Measurements from ENCODE around the gene MVB12A. TPM values are rescaled to one million over a fixed set of nuclear protein-coding genes. Genes with fewer than 3 reads are reported as not detected.

MVB12A gene
- polyA plus RNA-seq, 3 donors = 43.2 to 47.8 (median 43.7) TPM

GRCh38 chr19:17418710-17419109, 1.1 kb upstream of the MVB12A start:
- Mint-ChIP-seq H3K4me3 (no peak overlapping the region), H3K36me3 (peaks cover 35 to 51% of the 10 kb centered on the region in 2 donors), H3K27ac (peak overlapping the region in 3 of 7 donors; percentile 41 to 96 (median 94)), H3K27me3 (ENCODE audit: low read depth in 3 of 3) (peaks cover 0 to 2% (median 0%) of the 10 kb centered on the region in 3 donors), H3K4me1 (peaks cover 20% of the 10 kb centered on the region), H3K9me3 (no peaks in the 10 kb centered on the region)
- peak overlapping the region; percentile 99 for H2AFZ ChIP-seq (ENCODE audit: insufficient read depth, low read depth, low read length, poor library complexity, severe bottlenecking)
- H3K9ac ChIP-seq (ENCODE audit: insufficient read depth, low read length, poor library complexity, severe bottlenecking) = no peak overlapping the region
- peak overlapping the region in 1 of 3 experiments; percentile 83 for H3K4me3 ChIP-seq (replicated peaks in 1 of 3; ENCODE audit: low read depth in 2 of 3, low read length in 3 of 3)
- no peaks in the 10 kb centered on the region for H3K9me3 ChIP-seq (replicated peaks in 1 of 2; ENCODE audit: control insufficient read depth in 1 of 2, insufficient read depth in 1 of 2, low read length in 2 of 2)
- intact Hi-C loops (cut with micrococcal nuclease) = loop anchor here in 1 of 2 donors (2.0 to 5.0 kb wide), 2 partner anchors 14 to 1499 kb away; partner anchors contain the start of genes BST2, COPE and DDX49
- TF ChIP-seq CTCF (IDR thresholded peaks at IDR 0.05) = no peak
- WGBS (ENCODE audit: insufficient coverage) = no CpG with 5 or more reads among the region's 3 CpGs
- no peaks in the 10 kb centered on the region for H3K79me2 ChIP-seq (ENCODE audit: insufficient read depth, low read length)
- H3K36me3 ChIP-seq (replicated peaks in 1 of 2; ENCODE audit: control insufficient read depth in 1 of 2, insufficient read depth in 2 of 2, low read length in 2 of 2) = peaks cover 17 to 40% of the 10 kb centered on the region in 2 donors
- peak overlapping the region; percentile 94 for H3K4me2 ChIP-seq (replicated peaks; ENCODE audit: extremely low read depth, low read length, poor library complexity, severe bottlenecking)
- H3K27ac ChIP-seq (ENCODE audit: low read depth in 1 of 2, low read length in 2 of 2) = no peak overlapping the region
- H3K27me3 ChIP-seq (ENCODE audit: control insufficient read depth in 2 of 2, insufficient read depth in 2 of 2, low read length in 2 of 2) = no peaks in the 10 kb centered on the region
- H4K20me1 ChIP-seq (ENCODE audit: insufficient read depth, low read length) = no peaks in the 10 kb centered on the region
- peaks cover 15 to 21% of the 10 kb centered on the region in 2 donors for H3K4me1 ChIP-seq (ENCODE audit: control insufficient read depth in 1 of 2, insufficient read depth in 2 of 2, low read length in 2 of 2)
- DNase-seq = no peak

- Histone ChIP-seq H3K4me3 (replicated peaks in 1 of 3; ENCODE audit: low read depth in 2 of 3, low read length in 3 of 3) (peak overlapping the region; percentile 54 to 83 (median 65)), H4K20me1 (ENCODE audit: insufficient read depth, low read length) (no peaks in the 10 kb centered on the region), H3K4me2 (replicated peaks; ENCODE audit: extremely low read depth, low read length, poor library complexity, severe bottlenecking) (peak overlapping the region; percentile 94), H3K27ac (ENCODE audit: low read depth in 1 of 2, low read length in 2 of 2) (peak overlapping the region; percentile 59 to 83), H2AFZ (ENCODE audit: insufficient read depth, low read depth, low read length, poor library complexity, severe bottlenecking) (peak overlapping the region; percentile 99), H3K79me2 (ENCODE audit: insufficient read depth, low read length) (no peaks in the 10 kb centered on the region), H3K9me3 (replicated peaks in 1 of 2; ENCODE audit: control insufficient read depth in 1 of 2, insufficient read depth in 1 of 2, low read length in 2 of 2) (no peaks in the 10 kb centered on the region), H3K4me1 (ENCODE audit: control insufficient read depth in 1 of 2, insufficient read depth in 2 of 2, low read length in 2 of 2) (peaks cover 15 to 21% of the 10 kb centered on the region in 2 donors), H3K9ac (ENCODE audit: insufficient read depth, low read length, poor library complexity, severe bottlenecking) (peak overlapping the region; percentile 79), H3K36me3 (replicated peaks in 1 of 2; ENCODE audit: control insufficient read depth in 1 of 2, insufficient read depth in 2 of 2, low read length in 2 of 2) (peaks cover 16 to 40% of the 10 kb centered on the region in 2 donors), H3K27me3 (ENCODE audit: control insufficient read depth in 2 of 2, insufficient read depth in 2 of 2, low read length in 2 of 2) (no peaks in the 10 kb centered on the region)
- peak overlapping the region; percentile 83 to 97 (median 94) for H3K27ac Mint-ChIP-seq
- H3K4me1 Mint-ChIP-seq = peaks cover 20% of the 10 kb centered on the region
- H3K4me3 Mint-ChIP-seq = peak overlapping the region; percentile 81 to 94
- peaks cover 34 to 50% of the 10 kb centered on the region in 2 donors for H3K36me3 Mint-ChIP-seq
- intact Hi-C loops (cut with micrococcal nuclease) = loop anchor here in 1 of 2 donors (2.0 to 5.0 kb wide), 2 partner anchors 14 to 1498 kb away; partner anchors contain the start of genes BST2, COPE and DDX49
- H3K27me3 Mint-ChIP-seq (ENCODE audit: low read depth in 3 of 3) = peaks cover 0 to 2% (median 0%) of the 10 kb centered on the region in 3 donors
- no peak for TF ChIP-seq CTCF (IDR thresholded peaks at IDR 0.05)
- no peak for DNase-seq
- no peaks in the 10 kb centered on the region for H3K9me3 Mint-ChIP-seq
- WGBS (ENCODE audit: insufficient coverage) = 0% methylated on average over 1 of the region's 8 CpGs
Measured at GRCh38 chr19:17419154-17419620, 660 bp upstream of the MVB12A start.

All from CD14-positive monocyte (primary cell).